SK-N-MC (cell line): ENCODE results near the gene CLPSL1.

Source experiments
- EZH2 ChIP-seq: fragments of 200-600 bp; sonication (generic); IDR thresholded peaks from one replicate; pipeline ENCODE4 v1.6.1; 2017; ENCODE audit warnings: antibody characterized with exemption
- POLR2AphosphoS5 ChIP-seq: IDR thresholded peaks from 2 replicates; pipeline ENCODE4 v1.6.1; 2012; ENCODE audit warnings: mild to moderate bottlenecking, low read depth, low read length, borderline replicate concordance

- TF ChIP-seq EZH2 (no peak), POLR2AphosphoS5 (no peak)
Observed at GRCh38 chr6:35780719-35781118, at the start of gene CLPSL1.
